ENCODE data around the gene SGCD.

Gene SGCD

DNA sequence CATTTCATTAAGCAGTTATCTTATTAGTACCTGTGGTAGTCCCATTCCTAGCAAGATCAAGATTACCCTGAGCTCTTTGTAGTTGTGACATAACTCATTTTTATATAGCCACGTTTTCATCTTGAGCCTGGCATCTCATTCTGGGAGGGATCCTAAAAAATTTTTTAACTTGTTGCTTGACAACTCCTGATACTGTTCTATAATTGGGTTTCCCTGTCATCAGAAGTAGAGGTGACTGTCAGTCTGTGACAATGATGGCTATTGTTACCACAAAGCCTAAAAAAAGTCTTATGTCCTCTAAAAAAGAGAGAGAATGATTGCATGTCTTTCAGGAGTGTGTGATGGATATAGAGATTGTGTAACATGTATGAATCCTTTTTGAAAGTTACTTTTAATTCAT, 164.8 kb downstream of the SGCD start:
- no peak for DNase-seq
- no peak for TF ChIP-seq CTCF (IDR thresholded peaks at IDR 0.05)
- H3K4me3 ChIP-seq = no peak overlapping the region
- H3K36me3 ChIP-seq = no peaks in the 10 kb centered on the region
- H3K27me3 ChIP-seq = no peaks in the 10 kb centered on the region
- peaks cover 0 to 18% (median 0%) of the 10 kb centered on the region in 4 donors for H3K4me1 ChIP-seq
- intact Hi-C loops (cut with DNase I; ENCODE audit: low total_unique reads) = loop anchor here (10.0 kb wide), 1 partner anchor 137 kb away; no protein-coding TSS in a partner anchor
- peaks cover 0 to 4% (median 0%) of the 10 kb centered on the region in 3 donors for H3K9me3 ChIP-seq
- no peak overlapping the region for H3K27ac ChIP-seq

DNA sequence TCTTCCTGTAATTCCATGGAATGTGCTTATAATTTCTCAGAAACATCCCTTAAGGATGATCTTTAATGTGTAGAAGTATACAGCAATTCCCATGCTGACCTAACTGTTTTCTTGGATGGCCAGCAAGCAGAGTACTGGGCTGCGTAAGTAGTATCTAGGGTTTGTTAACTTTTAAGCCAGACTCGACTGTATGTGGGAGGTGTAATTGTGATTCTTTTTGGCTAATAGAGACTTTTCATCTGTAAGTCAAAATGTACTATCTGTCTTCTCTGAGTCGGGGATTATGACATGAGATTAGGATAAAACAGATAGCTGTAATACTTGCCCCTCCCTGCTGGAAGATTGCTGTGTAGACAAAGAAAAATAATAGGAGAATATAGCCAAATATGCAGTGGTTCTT, 169.3 kb downstream of the SGCD start:
- Histone ChIP-seq H3K27me3 (no peaks in the 10 kb centered on the region), H3K9me3 (no peaks in the 10 kb centered on the region), H3K4me3 (no peak overlapping the region), H3K27ac (peak overlapping the region in 1 of 2 donors; percentile 17), H3K36me3 (no peaks in the 10 kb centered on the region), H3K4me1 (peaks cover 0 to 39% (median 0%) of the 10 kb centered on the region in 4 donors)
- no peak for TF ChIP-seq CTCF (IDR thresholded peaks at IDR 0.05)
- no peak for DNase-seq
- intact Hi-C loops (cut with DNase I; ENCODE audit: low total_unique reads) = loop anchor here (10.0 kb wide), 1 partner anchor 141 kb away; no protein-coding TSS in a partner anchor

DNA sequence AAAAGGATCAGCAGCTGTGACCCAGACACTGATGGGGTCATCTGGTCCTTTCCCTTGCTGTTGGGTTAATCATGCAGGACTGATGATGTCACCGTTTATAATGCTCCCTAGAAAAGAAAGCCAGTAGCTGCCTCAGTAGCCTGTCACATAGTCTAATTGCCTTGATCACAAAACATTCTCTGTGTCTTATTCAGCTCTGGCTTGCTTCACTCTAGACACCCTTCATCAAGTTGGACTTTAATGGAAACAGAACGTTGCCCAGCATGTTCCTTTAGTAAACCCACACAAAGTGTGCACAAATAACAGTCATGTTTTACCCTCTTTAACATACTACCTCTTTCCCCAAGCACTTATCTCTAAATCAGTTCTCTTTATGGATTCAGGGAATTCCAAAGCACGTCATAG, 170.8 kb downstream of the SGCD start:
- no peak for DNase-seq
- intact Hi-C loops (cut with DNase I; ENCODE audit: low total_unique reads) = loop anchor here (10.0 kb wide), 1 partner anchor 143 kb away; no protein-coding TSS in a partner anchor

GRCh38 chr5:156498226-156498980, 171.4 kb downstream of the SGCD start:
- intact Hi-C loops (cut with DNase I; ENCODE audit: low total_unique reads) = loop anchor here (10.0 kb wide), 1 partner anchor 144 kb away; no protein-coding TSS in a partner anchor
- no peak overlapping the region for H3K4me3 ChIP-seq
- H3K9me3 ChIP-seq = no peaks in the 10 kb centered on the region
- TF ChIP-seq CTCF (IDR thresholded peaks at IDR 0.05) = no peak
- H3K27me3 ChIP-seq = no peaks in the 10 kb centered on the region
- no peak for DNase-seq
- H3K27ac ChIP-seq = no peak overlapping the region
- no peaks in the 10 kb centered on the region for H3K36me3 ChIP-seq
- H3K4me1 ChIP-seq = peaks cover 0 to 39% (median 0%) of the 10 kb centered on the region in 4 donors

More for the DNA sequence above, 170.8 kb downstream of the SGCD start:
- Histone ChIP-seq H3K4me3 (no peak overlapping the region), H3K27ac (no peak overlapping the region), H3K27me3 (no peaks in the 10 kb centered on the region), H3K36me3 (no peaks in the 10 kb centered on the region), H3K9me3 (no peaks in the 10 kb centered on the region), H3K4me1 (peaks cover 0 to 39% (median 0%) of the 10 kb centered on the region in 4 donors)
- TF ChIP-seq CTCF (IDR thresholded peaks at IDR 0.05) = no peak

DNA sequence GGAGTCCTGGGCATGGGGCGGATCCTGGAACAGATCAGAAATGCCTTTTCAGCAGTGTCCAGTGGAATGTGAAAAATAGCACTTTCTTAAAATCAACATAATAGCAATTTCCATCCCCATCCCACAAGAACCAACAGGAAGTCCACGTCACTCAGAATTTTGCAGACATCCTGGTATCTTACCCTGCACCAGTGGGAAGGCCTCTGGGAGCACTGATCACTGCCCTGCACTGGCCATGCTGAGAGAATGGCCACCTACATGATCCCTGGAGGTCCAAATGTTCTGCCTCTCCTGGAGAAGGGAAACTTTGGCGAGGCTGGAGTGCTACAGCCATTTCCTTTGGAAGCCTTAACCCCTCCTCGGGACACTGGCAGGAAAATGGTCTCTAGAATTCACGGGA, 173.8 kb downstream of the SGCD start:
- no peaks in the 10 kb centered on the region for H3K36me3 ChIP-seq
- peaks cover 0 to 30% (median 0%) of the 10 kb centered on the region in 4 donors for H3K4me1 ChIP-seq
- TF ChIP-seq CTCF (IDR thresholded peaks at IDR 0.05) = no peak
- no peak overlapping the region for H3K27ac ChIP-seq
- no peaks in the 10 kb centered on the region for H3K9me3 ChIP-seq
- intact Hi-C loops (cut with DNase I; ENCODE audit: low total_unique reads) = no loop called here
- no peak for DNase-seq
- H3K4me3 ChIP-seq = no peak overlapping the region
- H3K27me3 ChIP-seq = no peaks in the 10 kb centered on the region

Measured in tibial artery (tissue), 4 donors.